ENCODE results near the gene MAP3K9.

MAP3K9 gene

DNA sequence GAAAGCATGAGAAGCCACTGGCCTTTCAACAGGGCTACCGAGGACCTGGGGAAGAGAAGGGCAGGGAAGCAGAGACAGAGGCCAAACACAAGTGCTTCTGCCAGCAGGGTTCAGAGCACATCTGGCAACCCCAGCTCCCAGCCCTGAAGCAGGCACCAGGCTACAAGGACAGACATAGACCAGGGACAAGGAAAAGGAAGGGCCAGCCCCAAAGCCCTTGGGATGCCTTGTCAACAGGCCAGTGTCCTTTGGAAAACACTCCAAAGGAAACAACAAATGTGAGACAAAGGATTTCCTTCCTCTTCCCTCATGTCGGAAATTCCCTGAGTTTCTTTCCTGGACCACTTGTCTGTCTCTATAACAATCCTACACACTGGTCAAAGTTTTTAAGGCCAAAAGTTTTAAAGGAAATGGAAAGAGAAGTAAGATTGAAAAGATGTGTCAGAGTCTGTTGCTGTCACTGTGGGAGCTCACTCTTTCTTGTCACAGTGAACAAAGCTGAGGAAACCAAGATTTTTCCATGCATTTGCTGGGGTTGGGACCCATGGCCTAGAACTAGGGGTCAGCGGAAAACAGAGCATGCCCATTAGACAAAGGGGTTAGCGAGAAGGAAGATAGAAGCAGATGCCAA is 108.2 kb downstream of the MAP3K9 start:
- DNase-seq (ENCODE audit: insufficient read length, low spot score) (no peak), FAIRE-seq (no peak)
- TF ChIP-seq, protein P1, sequence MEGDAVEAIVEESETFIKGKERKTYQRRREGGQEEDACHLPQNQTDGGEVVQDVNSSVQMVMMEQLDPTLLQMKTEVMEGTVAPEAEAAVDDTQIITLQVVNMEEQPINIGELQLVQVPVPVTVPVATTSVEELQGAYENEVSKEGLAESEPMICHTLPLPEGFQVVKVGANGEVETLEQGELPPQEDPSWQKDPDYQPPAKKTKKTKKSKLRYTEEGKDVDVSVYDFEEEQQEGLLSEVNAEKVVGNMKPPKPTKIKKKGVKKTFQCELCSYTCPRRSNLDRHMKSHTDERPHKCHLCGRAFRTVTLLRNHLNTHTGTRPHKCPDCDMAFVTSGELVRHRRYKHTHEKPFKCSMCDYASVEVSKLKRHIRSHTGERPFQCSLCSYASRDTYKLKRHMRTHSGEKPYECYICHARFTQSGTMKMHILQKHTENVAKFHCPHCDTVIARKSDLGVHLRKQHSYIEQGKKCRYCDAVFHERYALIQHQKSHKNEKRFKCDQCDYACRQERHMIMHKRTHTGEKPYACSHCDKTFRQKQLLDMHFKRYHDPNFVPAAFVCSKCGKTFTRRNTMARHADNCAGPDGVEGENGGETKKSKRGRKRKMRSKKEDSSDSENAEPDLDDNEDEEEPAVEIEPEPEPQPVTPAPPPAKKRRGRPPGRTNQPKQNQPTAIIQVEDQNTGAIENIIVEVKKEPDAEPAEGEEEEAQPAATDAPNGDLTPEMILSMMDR (IDR thresholded peaks at IDR 0.05; ENCODE audit: insufficient read depth, missing control alignments), result no peak

DNA sequence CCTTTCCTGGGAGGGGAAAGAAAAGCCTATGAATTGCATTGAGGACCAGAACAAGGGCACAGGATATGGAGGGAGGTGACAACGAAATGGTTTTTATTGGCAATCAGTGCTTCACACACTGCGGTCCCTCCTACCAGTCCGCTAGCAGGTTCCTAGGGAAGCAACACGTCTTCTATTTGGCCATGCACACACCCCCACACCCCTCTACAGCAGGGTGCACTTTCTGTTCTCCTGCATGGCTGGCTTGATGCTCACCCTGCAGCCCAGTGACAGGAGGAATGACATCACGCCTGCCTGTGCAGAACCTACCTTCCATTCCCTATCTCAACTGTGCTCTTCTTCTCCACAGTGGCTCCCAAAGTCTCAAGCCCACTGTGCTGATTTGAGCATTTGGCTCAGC is 109.7 kb downstream of the MAP3K9 start:
- no peak for FAIRE-seq
- DNase-seq (ENCODE audit: insufficient read length, low spot score), result no peak
- TF ChIP-seq, protein P1 (IDR thresholded peaks at IDR 0.05; ENCODE audit: insufficient read depth, missing control alignments), result no peak

DNA sequence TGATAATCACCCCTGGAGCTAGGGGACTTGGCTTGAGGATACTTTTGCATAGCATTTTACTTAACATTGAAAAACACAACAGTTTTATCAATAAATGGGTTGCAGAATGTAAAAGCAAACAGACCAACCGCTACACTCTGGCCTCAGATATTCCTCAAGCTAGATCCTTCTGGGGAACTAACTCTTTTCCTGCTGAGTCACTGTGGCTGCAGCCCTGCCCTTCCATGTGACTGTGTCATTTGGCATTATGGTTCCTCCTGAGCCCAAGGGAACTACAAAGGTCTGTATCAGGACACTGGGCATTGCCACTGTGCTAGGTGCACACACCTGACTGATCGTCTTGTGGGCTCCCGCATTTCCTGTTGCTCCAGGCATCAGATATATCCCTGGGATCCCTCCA is 111.0 kb downstream of the MAP3K9 start:
- FAIRE-seq, result no peak
- no peak for DNase-seq (ENCODE audit: insufficient read length, low spot score)

DNA sequence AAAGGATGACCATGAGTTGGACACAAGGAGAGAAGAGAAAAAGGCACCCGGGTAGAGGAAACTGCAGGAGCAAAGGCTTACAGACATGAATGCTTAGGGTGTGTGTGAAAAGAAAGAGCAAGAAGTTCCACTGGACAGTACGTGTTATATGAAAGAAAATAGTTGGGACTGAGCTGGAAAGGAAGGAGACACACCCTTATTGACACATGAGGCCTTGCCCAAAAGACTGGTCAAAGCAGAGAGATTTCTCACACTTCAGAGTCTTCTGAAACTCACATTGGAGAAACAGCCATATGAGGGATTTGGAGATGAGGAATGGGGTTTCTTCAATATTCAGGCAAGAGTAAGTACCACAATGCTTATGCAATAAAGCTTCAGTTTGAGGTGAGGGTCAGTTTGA is 111.6 kb downstream of the MAP3K9 start:
- FAIRE-seq, result no peak
- no peak for DNase-seq (ENCODE audit: insufficient read length, low spot score)
- TF ChIP-seq, protein P1 (IDR thresholded peaks at IDR 0.05; ENCODE audit: insufficient read depth, missing control alignments), result no peak

More for the DNA sequence above, 111.0 kb downstream of the MAP3K9 start:
- TF ChIP-seq, protein P1 (IDR thresholded peaks at IDR 0.05; ENCODE audit: insufficient read depth, missing control alignments), result no peak

DNA sequence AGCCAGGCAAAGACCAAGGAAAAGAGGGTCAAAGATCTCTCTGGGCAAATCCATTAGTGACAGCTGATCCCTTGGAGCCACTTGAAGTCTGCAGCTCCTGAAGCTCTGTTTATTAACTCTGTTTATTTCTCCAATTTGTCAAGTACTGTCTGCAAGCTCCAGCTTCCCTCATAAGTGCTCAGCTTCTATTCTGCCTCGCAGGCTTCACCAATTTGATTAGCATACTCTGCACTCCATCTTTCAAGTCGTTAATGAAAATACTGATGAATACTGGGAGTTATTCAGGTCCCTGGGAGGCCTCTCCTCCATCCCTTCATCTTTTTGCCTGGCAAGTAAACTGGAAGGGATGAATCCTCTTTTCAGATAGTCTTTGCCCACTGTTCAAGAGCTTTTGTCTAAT is 113.3 kb downstream of the MAP3K9 start:
- FAIRE-seq (no peak), DNase-seq (ENCODE audit: insufficient read length, low spot score) (no peak)
- TF ChIP-seq, protein P1 (IDR thresholded peaks at IDR 0.05; ENCODE audit: insufficient read depth, missing control alignments), result no peak

DNA sequence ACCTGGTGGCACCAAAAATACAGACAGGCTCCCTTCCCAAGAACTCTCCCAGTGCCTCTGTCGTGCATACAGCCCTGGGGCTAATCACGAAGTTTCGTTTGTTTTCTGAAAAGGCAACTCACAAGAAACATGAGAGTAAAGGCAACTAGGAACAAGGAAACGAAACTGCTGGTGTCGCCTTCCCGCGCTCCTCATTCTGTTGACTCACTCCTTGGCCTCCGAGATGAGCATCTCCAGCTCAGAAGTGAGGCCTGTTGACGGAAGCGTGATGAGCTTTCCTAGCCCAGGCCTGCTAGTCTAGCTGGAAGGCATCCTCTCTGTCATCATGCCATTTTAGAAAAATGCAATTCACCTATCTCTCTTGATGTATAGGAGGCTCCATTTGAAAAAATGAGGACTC is 117.1 kb downstream of the MAP3K9 start:
- DNase-seq (ENCODE audit: insufficient read length, low spot score) (no peak), FAIRE-seq (no peak)
- TF ChIP-seq, protein P1 (IDR thresholded peaks at IDR 0.05; ENCODE audit: insufficient read depth, missing control alignments), result no peak

DNA sequence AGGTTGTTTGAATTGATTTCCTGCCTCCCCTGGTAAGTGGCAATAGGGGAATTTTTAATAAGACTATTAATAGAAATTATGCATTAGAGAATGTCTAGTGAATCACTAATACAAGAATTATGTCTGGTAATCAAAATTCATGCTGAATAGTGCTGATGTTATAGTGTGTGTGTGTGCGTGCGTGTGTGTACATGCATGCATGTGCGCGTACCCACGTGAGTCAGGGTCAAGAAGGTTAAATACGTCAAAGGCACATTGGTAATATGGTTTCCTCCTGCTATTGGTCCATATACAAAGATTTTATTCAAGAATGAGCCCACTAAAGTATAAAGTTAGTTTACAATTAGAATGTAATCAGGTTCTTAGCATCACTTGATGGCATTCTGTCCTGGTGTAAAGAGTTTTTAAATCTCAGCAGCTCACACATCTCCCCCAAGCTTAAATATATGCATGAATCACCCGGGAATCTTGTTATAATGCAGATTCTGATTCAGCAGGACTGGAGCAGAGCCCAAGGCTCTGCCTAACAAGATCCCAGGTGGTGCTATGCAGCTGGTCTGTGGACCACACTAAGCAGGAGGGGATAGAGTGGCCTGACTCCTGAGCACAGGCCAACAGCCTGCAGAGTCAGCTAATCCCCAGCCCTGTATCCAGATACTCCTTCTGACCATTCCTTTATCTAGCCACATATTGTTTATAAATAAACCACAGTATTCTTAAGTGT is 123.7 kb downstream of the MAP3K9 start:
- no peak for FAIRE-seq
- no peak for DNase-seq (ENCODE audit: insufficient read length, low spot score)
- TF ChIP-seq, protein P1 (IDR thresholded peaks at IDR 0.05; ENCODE audit: insufficient read depth, missing control alignments), result no peak

Data from D721Med (cell line).